K562 (cell line): Measurements from ENCODE around the gene MRM3. TPM values are rescaled to one million over a fixed set of nuclear protein-coding genes. Genes with fewer than 3 reads are reported as not detected.
A peak's percentile ranks its signal among the peaks of the same experiment; 100 is the strongest.

Experiments
- ATAC-seq: fragments of 200-7000 bp; cut with Tn5 transposase; 3 replicates; pipeline ENCODE4 v1.9.1; 2020; ENCODE audit warnings: moderate library complexity
- BruUV-seq: library from RNA; stranded (reverse); fragments of 400-500 nt; replicated peaks from 2 replicates; lab custom pipeline; 2021; lab: Mats Ljungman, UMichigan
- CTCF ChIA-PET: fragments of 300-600 bp; formaldehyde crosslinking; extraction: SDS; loops from one replicate; lab custom pipeline; 2021; ENCODE audit warnings: low intra/inter-chr PET ratio; lab: Yijun Ruan, JAX
- POLR2A ChIA-PET: fragments of 300-600, 350-650 bp; sonication (Branson Sonifier 250); formaldehyde crosslinking; extraction: SDS; loops from one replicate; lab custom pipeline; 2021; ENCODE audit warnings: antibody characterized with exemption, inconsistent platforms; lab: Yijun Ruan, JAX
- DNase-seq, 4 experiments: peaks; one replicate each; pipeline versions ENCODE4 v3.0.0 to v3.0.0-alpha.2; 2011 to 2018; ENCODE audit warnings: low spot score in 3 of 4, mixed read lengths in 3 of 4; ENCODE audit errors: extremely low read depth in 1 of 4
- FAIRE-seq: peaks from 2 replicates; lab custom pipeline; 2011; peaks lifted over from hg19 to GRCh38; lab: Jason Lieb, UNC
- H2AFZ ChIP-seq: 2 replicates; pipeline ENCODE4 v1.6.0; 2011; ENCODE audit warnings: low read depth, low read length, control low read depth, inconsistent platforms
- H3K27ac ChIP-seq: fragments of 200-600 bp; 3 replicates; pipeline ENCODE4 v1.8.0; 2011; ENCODE audit warnings: low read depth, mild to moderate bottlenecking, control low read depth, inconsistent platforms, low read length, moderate library complexity, mixed read lengths; ENCODE audit errors: extremely low read depth
- H3K27me3 ChIP-seq, 2 experiments: fragments of 300-600 bp in 1 of 2; 2 replicates in 1 of 2; 3 replicates in 1 of 2; pipeline versions ENCODE4 v1.6.0 to v1.8.0; 2011; ENCODE audit warnings: inconsistent platforms in 2 of 2, low read length in 2 of 2, mild to moderate bottlenecking in 1 of 2, mixed read lengths in 1 of 2, moderate library complexity in 1 of 2; ENCODE audit not compliant: control insufficient read depth in 2 of 2, insufficient read depth in 2 of 2
- H3K36me3 ChIP-seq: fragments of 300-600 bp; 3 replicates; pipeline ENCODE4 v1.8.0; 2011; ENCODE audit warnings: mild to moderate bottlenecking, low read length, inconsistent platforms; ENCODE audit not compliant: control insufficient read depth, insufficient read depth
- H3K4me1 ChIP-seq, 2 experiments: fragments of 200-600 bp in 1 of 2; replicated peaks in 1 of 2; 2 replicates in 1 of 2; 3 replicates in 1 of 2; pipeline versions ENCODE4 v1.5.1 to v1.8.0; 2011; ENCODE audit warnings: inconsistent platforms in 2 of 2, low read length in 2 of 2, mild to moderate bottlenecking in 1 of 2, mixed read lengths in 1 of 2, moderate library complexity in 1 of 2; ENCODE audit not compliant: control insufficient read depth in 2 of 2, insufficient read depth in 2 of 2
- H3K4me2 ChIP-seq: 2 replicates; pipeline ENCODE4 v1.6.1; 2011; ENCODE audit warnings: low read length, control low read depth, inconsistent platforms, mixed read lengths; ENCODE audit not compliant: insufficient read depth
- H3K4me3 ChIP-seq: fragments of 200-600 bp; sonication (generic), shearing (Covaris generic); 2 replicates; pipeline ENCODE4 v1.5.1; 2016; ENCODE audit warnings: control low read depth, inconsistent platforms
- H3K79me2 ChIP-seq: fragments of 200-600 bp; 3 replicates; pipeline ENCODE4 v1.8.0; 2011; ENCODE audit warnings: low read length, inconsistent platforms; ENCODE audit not compliant: control insufficient read depth, insufficient read depth
- H3K9ac ChIP-seq, 2 experiments: 2 replicates each; pipeline versions ENCODE4 v1.6.0 to v1.6.1; 2011; ENCODE audit warnings: low read depth in 2 of 2, low read length in 2 of 2, control low read depth in 1 of 2, inconsistent platforms in 1 of 2, mild to moderate bottlenecking in 1 of 2, mixed read lengths in 1 of 2; ENCODE audit not compliant: insufficient read depth in 1 of 2
- H3K9me1 ChIP-seq: one replicate; pipeline ENCODE4 v1.6.0; 2011; ENCODE audit warnings: inconsistent platforms, mild to moderate bottlenecking, low read length, moderate library complexity; ENCODE audit not compliant: control insufficient read depth, insufficient read depth
- H3K9me3 ChIP-seq: replicated peaks from 2 replicates; pipeline ENCODE4 v1.5.1; 2011; ENCODE audit warnings: low read depth, low read length, inconsistent platforms; ENCODE audit not compliant: control insufficient read depth, insufficient read depth
- H4K20me1 ChIP-seq: replicated peaks from 2 replicates; pipeline ENCODE4 v1.6.1; 2011; ENCODE audit warnings: low read length, inconsistent platforms, mixed read lengths; ENCODE audit not compliant: control insufficient read depth, insufficient read depth
- ERF ChIP-seq: fragments of 450-650 bp; formaldehyde crosslinking; IDR thresholded peaks from 2 replicates; pipeline ENCODE4 v1.4.0; 2020; ENCODE audit warnings: mild to moderate bottlenecking, mixed read lengths
- FOXK2 ChIP-seq, 2 experiments: fragments of 450-650 bp; IDR thresholded peaks in 1 of 2; conservative IDR thresholded peaks in 1 of 2; 2 replicates each; pipeline ENCODE4 v1.6.1; 2016; ENCODE audit warnings: low read depth in 2 of 2, mild to moderate bottlenecking in 1 of 2
- RFX7 ChIP-seq: fragments of 250-450 bp; sonication (Bioruptor Pico); IDR thresholded peaks from 2 replicates; pipeline ENCODE4 v1.5.1; 2021; ENCODE audit warnings: mild to moderate bottlenecking
- SMAD2 ChIP-seq: fragments of 150-350 bp; IDR thresholded peaks from 2 replicates; pipeline ENCODE4 v1.6.1; 2014; ENCODE audit warnings: low read depth, mild to moderate bottlenecking, low read length
- STAG1 ChIP-seq: sonication (generic); formaldehyde crosslinking; IDR thresholded peaks from 2 replicates; pipeline ENCODE4 v1.5.0; 2020; ENCODE audit warnings: missing genetic modification reagents, borderline replicate concordance
- ZNF146 ChIP-seq: IDR thresholded peaks from one replicate; pipeline ENCODE4 v1.6.1; 2018; ENCODE audit warnings: missing compliant biosample characterization; ENCODE audit not compliant: unreplicated experiment
- ZSCAN29 ChIP-seq: fragments of 450-650 bp; IDR thresholded peaks from 2 replicates; pipeline ENCODE4 v1.6.1; 2017
- WGBS: fragments of 100-300 bp; shearing (Covaris generic); methylation state at CpG from one replicate; pipeline ENCODE4 v1.1.6; 2016; ENCODE audit warnings: low coverage, mixed read lengths; ENCODE audit not compliant: insufficient coverage; ENCODE audit errors: missing lambda C conversion rate; 5-methylcytosine and 5-hydroxymethylcytosine counted together
- in situ Hi-C: fragments of 300-500 bp; cut with MboI; formaldehyde crosslinking; loops from 4 replicates; pipeline ENCODE4 v1.15.0; 2018; ENCODE audit warnings: inconsistent platforms, mixed read lengths
- intact Hi-C: fragments of 100-400 bp; cut with micrococcal nuclease; formaldehyde crosslinking; loops from 2 replicates; pipeline ENCODE4 v1.14.2; 2022
- polyA plus RNA-seq, 8 experiments: library from polyadenylated mRNA; depleted of rRNA in 4 of 8; stranded (reverse) in 5 of 8; unstranded in 3 of 8; fragments of >200 nt; fragmentation: Nextera tagmentation in 2 of 8; fragmentation: Illumina TruSeq in 1 of 8; extraction: Ambion mirVana in 2 of 8; extraction: Trizol in 1 of 8; gene quantifications; 2 replicates each; pipeline versions ENCODE4 v1.2.1 to v1.2.3, GENCODE V29; 2011 to 2014; ENCODE audit warnings: inconsistent platforms in 1 of 8, missing spikeins in 1 of 8
- total RNA-seq, 7 experiments: library from RNA; depleted of rRNA in 6 of 7; stranded (reverse); fragments of >200 nt in 6 of 7; fragmentation: Illumina TruSeq in 2 of 7; extraction: Trizol in 2 of 7; gene quantifications; 2 replicates each; pipeline versions ENCODE4 v1.2.1 to v1.2.3, GENCODE V29; 2011 to 2021; ENCODE audit warnings: low replicate concordance in 1 of 7
- TF ChIP-seq, protein P1 (sequence below): fragments of 450-650 bp; IDR thresholded peaks from 2 replicates; pipeline ENCODE4 v1.6.1; 2018; ENCODE audit not compliant: partially characterized antibody
- TF ChIP-seq, protein P2 (sequence below), 2 experiments: IDR thresholded peaks; 2 replicates each; pipeline ENCODE4 v1.6.1; 2011; ENCODE audit warnings: borderline replicate concordance in 1 of 2, control low read depth in 1 of 2, low read depth in 1 of 2, low read length in 1 of 2, mild to moderate bottlenecking in 1 of 2, mixed read lengths in 1 of 2, moderate library complexity in 1 of 2; ENCODE audit not compliant: insufficient read depth in 1 of 2, insufficient read length in 1 of 2, poor library complexity in 1 of 2, severe bottlenecking in 1 of 2; ENCODE audit errors: extremely low read depth in 1 of 2
- TF ChIP-seq, protein P3 (sequence below): conservative IDR thresholded peaks from 2 replicates; pipeline ENCODE4 v1.6.1; 2011; ENCODE audit warnings: low read depth, mild to moderate bottlenecking, low read length; ENCODE audit not compliant: control insufficient read depth
- TF ChIP-seq, protein P4 (sequence below): sonication (generic); formaldehyde crosslinking; IDR thresholded peaks from 2 replicates; pipeline ENCODE4 v1.8.0; 2022; ENCODE audit warnings: mild to moderate bottlenecking, missing genetic modification reagents

MRM3 gene
- total and polyA plus RNA-seq, 9 of the 15 experiments (the other 6 are each of a cell fraction or from before 2014, with no cell fraction given) = 2.4 to 24.8 (median 18.3) TPM

DNA sequence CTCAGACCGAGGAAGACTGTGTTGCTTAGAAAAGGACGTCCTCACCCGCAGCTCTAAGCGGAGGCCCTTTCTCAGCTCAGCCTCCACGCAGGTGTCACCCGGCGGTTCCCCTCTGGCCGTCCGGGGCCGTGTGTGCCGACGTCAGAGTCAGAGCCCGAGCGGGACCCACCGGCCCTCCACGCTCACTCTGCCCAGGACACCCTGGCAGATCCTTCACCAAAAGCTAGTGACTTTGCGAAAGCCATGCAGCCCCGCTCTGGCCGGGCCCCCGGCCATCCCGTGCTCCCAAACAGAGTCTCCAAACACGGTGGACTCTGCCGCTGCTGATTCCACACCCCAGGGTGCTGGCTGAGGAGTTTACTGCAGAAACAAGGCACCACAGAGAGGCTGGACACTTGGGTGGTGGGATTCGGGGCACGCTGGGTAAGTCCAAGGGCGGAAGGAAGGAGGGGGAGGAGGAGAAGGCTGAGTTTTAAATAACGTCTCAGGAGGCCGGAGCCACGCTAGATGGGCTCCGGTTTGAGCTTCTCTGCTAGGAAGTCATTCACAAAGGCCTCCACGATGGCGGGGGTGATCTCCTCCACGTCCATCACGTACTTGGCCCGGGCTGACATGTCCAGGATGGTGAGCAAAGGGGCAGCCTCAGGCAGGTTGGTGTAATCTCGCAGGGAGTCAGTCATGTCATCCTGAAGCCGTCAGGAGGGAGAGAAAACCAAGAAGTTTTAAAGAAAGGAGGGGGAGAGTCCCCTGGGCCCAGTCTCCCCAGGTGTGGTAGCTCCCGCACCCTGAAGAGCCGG, 18.5 kb downstream of the MRM3 start (continued):
- TF ChIP-seq, protein P1, sequence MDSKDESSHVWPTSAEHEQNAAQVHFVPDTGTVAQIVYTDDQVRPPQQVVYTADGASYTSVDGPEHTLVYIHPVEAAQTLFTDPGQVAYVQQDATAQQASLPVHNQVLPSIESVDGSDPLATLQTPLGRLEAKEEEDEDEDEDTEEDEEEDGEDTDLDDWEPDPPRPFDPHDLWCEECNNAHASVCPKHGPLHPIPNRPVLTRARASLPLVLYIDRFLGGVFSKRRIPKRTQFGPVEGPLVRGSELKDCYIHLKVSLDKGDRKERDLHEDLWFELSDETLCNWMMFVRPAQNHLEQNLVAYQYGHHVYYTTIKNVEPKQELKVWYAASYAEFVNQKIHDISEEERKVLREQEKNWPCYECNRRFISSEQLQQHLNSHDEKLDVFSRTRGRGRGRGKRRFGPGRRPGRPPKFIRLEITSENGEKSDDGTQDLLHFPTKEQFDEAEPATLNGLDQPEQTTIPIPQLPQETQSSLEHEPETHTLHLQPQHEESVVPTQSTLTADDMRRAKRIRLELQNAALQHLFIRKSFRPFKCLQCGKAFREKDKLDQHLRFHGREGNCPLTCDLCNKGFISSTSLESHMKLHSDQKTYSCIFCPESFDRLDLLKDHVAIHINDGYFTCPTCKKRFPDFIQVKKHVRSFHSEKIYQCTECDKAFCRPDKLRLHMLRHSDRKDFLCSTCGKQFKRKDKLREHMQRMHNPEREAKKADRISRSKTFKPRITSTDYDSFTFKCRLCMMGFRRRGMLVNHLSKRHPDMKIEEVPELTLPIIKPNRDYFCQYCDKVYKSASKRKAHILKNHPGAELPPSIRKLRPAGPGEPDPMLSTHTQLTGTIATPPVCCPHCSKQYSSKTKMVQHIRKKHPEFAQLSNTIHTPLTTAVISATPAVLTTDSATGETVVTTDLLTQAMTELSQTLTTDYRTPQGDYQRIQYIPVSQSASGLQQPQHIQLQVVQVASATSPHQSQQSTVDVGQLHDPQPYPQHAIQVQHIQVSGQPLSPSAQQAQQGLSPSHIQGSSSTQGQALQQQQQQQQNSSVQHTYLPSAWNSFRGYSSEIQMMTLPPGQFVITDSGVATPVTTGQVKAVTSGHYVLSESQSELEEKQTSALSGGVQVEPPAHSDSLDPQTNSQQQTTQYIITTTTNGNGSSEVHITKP = peak; percentile 74

DNA sequence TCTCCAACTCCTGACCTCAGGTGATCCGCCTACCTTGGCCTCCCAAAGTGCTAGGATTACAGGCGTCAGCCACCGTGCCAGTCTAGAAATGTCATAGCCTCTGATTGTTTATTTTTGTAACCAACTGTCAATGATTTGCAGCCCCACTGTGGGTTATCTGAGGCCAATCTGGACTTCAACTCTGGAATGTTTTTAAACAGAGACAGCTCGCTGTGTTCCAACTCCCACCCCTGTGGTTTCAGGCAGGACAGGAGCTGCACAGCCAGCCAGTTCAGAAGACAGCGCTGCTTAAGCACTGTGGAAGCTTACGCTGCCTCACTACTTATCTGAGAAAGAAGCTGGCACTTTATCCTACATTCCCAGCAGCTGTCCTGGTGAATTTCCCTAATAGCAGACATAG, 19.5 kb downstream of the MRM3 start:
- Histone ChIP-seq H3K4me3 (no peak overlapping the region), H2AFZ (no peak overlapping the region), H3K4me1 (peaks cover 0 to 4% of the 10 kb centered on the region in 2 experiments; a peak in 2 of 5 replicates), H3K27me3 (peaks cover 29 to 64% of the 10 kb centered on the region in 2 experiments), H3K9me1 (no peaks in the 10 kb centered on the region), H3K36me3 (no peaks in the 10 kb centered on the region), H3K4me2 (no peak overlapping the region), H3K9me3 (no peaks in the 10 kb centered on the region), H3K9ac (no peak overlapping the region), H4K20me1 (0 out of 2 replicates have a peak, but pooled peaks cover 4% of the 10 kb centered on the region), H3K79me2 (no peaks in the 10 kb centered on the region), H3K27ac (no peak overlapping the region)
- no peak for DNase-seq
- ATAC-seq = no peak
- intact Hi-C loops (no loop called here), in situ Hi-C loops (no loop called here)
- no TSS peak for BruUV-seq
- POLR2A ChIA-PET = interaction anchor here (0.6 kb wide), 1 partner anchor 32 kb away, joined by 3 read pairs; no protein-coding TSS in a partner anchor
- FAIRE-seq = no peak
- CTCF ChIA-PET = no interaction called here
- WGBS = 5% methylated on average over 6 of the region's 6 CpGs
- no peak for TF ChIP-seq SMAD2
- TF ChIP-seq ZNF146 (CRISPR knock-in tag) = no peak
- TF ChIP-seq, protein P2, sequence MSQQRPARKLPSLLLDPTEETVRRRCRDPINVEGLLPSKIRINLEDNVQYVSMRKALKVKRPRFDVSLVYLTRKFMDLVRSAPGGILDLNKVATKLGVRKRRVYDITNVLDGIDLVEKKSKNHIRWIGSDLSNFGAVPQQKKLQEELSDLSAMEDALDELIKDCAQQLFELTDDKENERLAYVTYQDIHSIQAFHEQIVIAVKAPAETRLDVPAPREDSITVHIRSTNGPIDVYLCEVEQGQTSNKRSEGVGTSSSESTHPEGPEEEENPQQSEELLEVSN (IDR thresholded peaks at IDR 0.05; ENCODE audit: borderline replicate concordance in 1 of 2, extremely low read depth in 1 of 2, insufficient read depth in 1 of 2, insufficient read length in 1 of 2, low read depth in 1 of 2, low read length in 1 of 2, poor library complexity in 1 of 2, severe bottlenecking in 1 of 2) = no peak
- TF ChIP-seq ZSCAN29 = no peak
- no peak for TF ChIP-seq ERF (CRISPR knock-in tag)
- TF ChIP-seq RFX7 = no peak
- TF ChIP-seq, protein P3, sequence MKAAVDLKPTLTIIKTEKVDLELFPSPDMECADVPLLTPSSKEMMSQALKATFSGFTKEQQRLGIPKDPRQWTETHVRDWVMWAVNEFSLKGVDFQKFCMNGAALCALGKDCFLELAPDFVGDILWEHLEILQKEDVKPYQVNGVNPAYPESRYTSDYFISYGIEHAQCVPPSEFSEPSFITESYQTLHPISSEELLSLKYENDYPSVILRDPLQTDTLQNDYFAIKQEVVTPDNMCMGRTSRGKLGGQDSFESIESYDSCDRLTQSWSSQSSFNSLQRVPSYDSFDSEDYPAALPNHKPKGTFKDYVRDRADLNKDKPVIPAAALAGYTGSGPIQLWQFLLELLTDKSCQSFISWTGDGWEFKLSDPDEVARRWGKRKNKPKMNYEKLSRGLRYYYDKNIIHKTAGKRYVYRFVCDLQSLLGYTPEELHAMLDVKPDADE = no peak
- no peak for TF ChIP-seq FOXK2 (conservative IDR thresholded peaks at IDR 0.05 in 1 of 2, IDR thresholded peaks at IDR 0.05 in 1 of 2; ENCODE audit: low read depth in 2 of 2)
- TF ChIP-seq, protein P4, sequence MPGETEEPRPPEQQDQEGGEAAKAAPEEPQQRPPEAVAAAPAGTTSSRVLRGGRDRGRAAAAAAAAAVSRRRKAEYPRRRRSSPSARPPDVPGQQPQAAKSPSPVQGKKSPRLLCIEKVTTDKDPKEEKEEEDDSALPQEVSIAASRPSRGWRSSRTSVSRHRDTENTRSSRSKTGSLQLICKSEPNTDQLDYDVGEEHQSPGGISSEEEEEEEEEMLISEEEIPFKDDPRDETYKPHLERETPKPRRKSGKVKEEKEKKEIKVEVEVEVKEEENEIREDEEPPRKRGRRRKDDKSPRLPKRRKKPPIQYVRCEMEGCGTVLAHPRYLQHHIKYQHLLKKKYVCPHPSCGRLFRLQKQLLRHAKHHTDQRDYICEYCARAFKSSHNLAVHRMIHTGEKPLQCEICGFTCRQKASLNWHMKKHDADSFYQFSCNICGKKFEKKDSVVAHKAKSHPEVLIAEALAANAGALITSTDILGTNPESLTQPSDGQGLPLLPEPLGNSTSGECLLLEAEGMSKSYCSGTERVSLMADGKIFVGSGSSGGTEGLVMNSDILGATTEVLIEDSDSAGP (CRISPR knock-in tag) = no peak
- TF ChIP-seq STAG1 (CRISPR knock-in tag) = no peak
